Liver (tissue), 9 donors: ENCODE measurements around the gene RASAL2. TPM values are rescaled to one million over a fixed set of nuclear protein-coding genes. Genes with fewer than 3 reads are reported as not detected.

Experiments
- DNase-seq: peaks from one replicate; pipeline ENCODE4 v3.0.0-alpha.2; 2017; ENCODE audit warnings: low spot score
- H3K27ac ChIP-seq, 2 donors: one replicate each; pipeline ENCODE4 v1.7.0; 2013; ENCODE audit warnings: inconsistent platforms in 2 of 2, low read length in 2 of 2, control low read depth in 1 of 2, low read depth in 1 of 2, mild to moderate bottlenecking in 1 of 2
- H3K27me3 ChIP-seq, 4 donors: one replicate each; pipeline versions ENCODE4 v1.6.1 to v1.7.0; 2013; ENCODE audit warnings: low read length in 3 of 4, inconsistent platforms in 1 of 4, mild to moderate bottlenecking in 1 of 4, moderate library complexity in 1 of 4; ENCODE audit not compliant: control insufficient read depth in 4 of 4, insufficient read depth in 4 of 4
- H3K36me3 ChIP-seq, 4 donors: one replicate each; pipeline versions ENCODE4 v1.6.1 to v1.7.0; 2013; ENCODE audit warnings: low read length in 3 of 4, mild to moderate bottlenecking in 3 of 4, low read depth in 1 of 4, moderate library complexity in 1 of 4; ENCODE audit not compliant: control insufficient read depth in 4 of 4, insufficient read depth in 3 of 4
- H3K4me1 ChIP-seq, 4 donors: one replicate each; pipeline versions ENCODE4 v1.6.1 to v1.7.0; 2013; ENCODE audit warnings: low read length in 3 of 4, mild to moderate bottlenecking in 3 of 4, moderate library complexity in 1 of 4; ENCODE audit not compliant: control insufficient read depth in 4 of 4, insufficient read depth in 4 of 4
- H3K4me3 ChIP-seq, 3 donors: one replicate each; pipeline versions ENCODE4 v1.6.1 to v1.7.0; 2013; ENCODE audit warnings: low read length in 3 of 3, control low read depth in 1 of 3, low read depth in 1 of 3, mild to moderate bottlenecking in 1 of 3
- H3K9ac ChIP-seq, 2 donors: one replicate each; pipeline ENCODE4 v1.7.0; 2013; ENCODE audit warnings: low read length in 2 of 2, mild to moderate bottlenecking in 2 of 2, moderate library complexity in 2 of 2, control low read depth in 1 of 2, low read depth in 1 of 2
- H3K9me3 ChIP-seq, 4 donors: one replicate each; pipeline versions ENCODE4 v1.6.1 to v1.7.0; 2013; ENCODE audit warnings: low read length in 3 of 4; ENCODE audit not compliant: control insufficient read depth in 4 of 4
- EGR1 ChIP-seq, 2 donors: IDR thresholded peaks; 2 replicates each; pipeline ENCODE4 v1.6.1; 2016 to 2018; ENCODE audit warnings: antibody characterized with exemption in 2 of 2, low read depth in 2 of 2
- FOXA1 ChIP-seq: IDR thresholded peaks from 2 replicates; pipeline ENCODE4 v1.6.1; 2016; ENCODE audit warnings: antibody characterized with exemption
- FOXA2 ChIP-seq: IDR thresholded peaks from 2 replicates; pipeline ENCODE4 v1.6.1; 2016; ENCODE audit warnings: antibody characterized with exemption
- GABPA ChIP-seq, 2 donors: IDR thresholded peaks in 1 of 2; conservative IDR thresholded peaks in 1 of 2; 2 replicates each; pipeline ENCODE4 v1.6.1; 2016; ENCODE audit warnings: antibody characterized with exemption in 2 of 2, mild to moderate bottlenecking in 1 of 2, moderate library complexity in 1 of 2
- HNF4A ChIP-seq, 2 donors: conservative IDR thresholded peaks; 2 replicates each; pipeline ENCODE4 v1.6.1; 2016; ENCODE audit warnings: antibody characterized with exemption in 2 of 2, mild to moderate bottlenecking in 2 of 2
- HNF4G ChIP-seq: IDR thresholded peaks from 2 replicates; pipeline ENCODE4 v1.6.1; 2016; ENCODE audit warnings: antibody characterized with exemption
- JUND ChIP-seq, 2 donors: IDR thresholded peaks; 2 replicates each; pipeline ENCODE4 v1.6.1; 2016; ENCODE audit warnings: antibody characterized with exemption in 2 of 2
- NR2F2 ChIP-seq: IDR thresholded peaks from 2 replicates; pipeline ENCODE4 v1.6.1; 2016; ENCODE audit warnings: antibody characterized with exemption
- RAD21 ChIP-seq, 2 donors: IDR thresholded peaks; 2 replicates each; pipeline ENCODE4 v1.6.1; 2016; ENCODE audit warnings: antibody characterized with exemption in 2 of 2, mild to moderate bottlenecking in 2 of 2
- RXRA ChIP-seq, 2 donors: IDR thresholded peaks; 2 replicates each; pipeline ENCODE4 v1.6.1; 2017 to 2018; ENCODE audit warnings: antibody characterized with exemption in 2 of 2, mild to moderate bottlenecking in 1 of 2
- SP1 ChIP-seq: IDR thresholded peaks from 2 replicates; pipeline ENCODE4 v1.6.1; 2018; ENCODE audit warnings: antibody characterized with exemption, mild to moderate bottlenecking
- TAF1 ChIP-seq: conservative IDR thresholded peaks from 2 replicates; pipeline ENCODE4 v1.6.1; 2016; ENCODE audit warnings: antibody characterized with exemption, mild to moderate bottlenecking
- YY1 ChIP-seq: IDR thresholded peaks from 2 replicates; pipeline ENCODE4 v1.6.1; 2016; ENCODE audit warnings: antibody characterized with exemption, mild to moderate bottlenecking
- WGBS: extraction: QIAGEN DNeasy Blood & Tissue Kit; methylation state at CpG from one replicate; pipeline ENCODE4 v1.1.7; 2013; 5-methylcytosine and 5-hydroxymethylcytosine counted together
- polyA plus RNA-seq, 2 donors: library from polyadenylated mRNA; stranded (reverse) in 1 of 2; unstranded in 1 of 2; fragments of 200-250 nt in 1 of 2; fragments of >200 nt in 1 of 2; fragmentation: Nextera tagmentation in 1 of 2; extraction: Ambion mirVana in 1 of 2; gene quantifications; one replicate each; pipeline versions ENCODE4 v1.2.1 to v1.2.3, GENCODE V29; 2013 to 2015
- total RNA-seq, 2 donors: library from RNA; depleted of rRNA; stranded (reverse); fragments of >200 nt; gene quantifications; one replicate each; pipeline ENCODE4 v1.2.3, GENCODE V29; 2014
- TF ChIP-seq, protein P1 (sequence below): IDR thresholded peaks from 2 replicates; pipeline ENCODE4 v1.6.1; 2016; ENCODE audit warnings: antibody characterized with exemption
- TF ChIP-seq, protein P2 (sequence below): fragments of 150-350 bp; IDR thresholded peaks from 2 replicates; pipeline ENCODE4 v1.5.1; 2017; ENCODE audit warnings: improper control_type of control experiment, low read depth, low read length; ENCODE audit not compliant: missing input control
- TF ChIP-seq, protein P3 (sequence below): IDR thresholded peaks from 2 replicates; pipeline ENCODE4 v1.6.1; 2016; ENCODE audit warnings: antibody characterized with exemption
- TF ChIP-seq, protein P4 (sequence below): IDR thresholded peaks from 2 replicates; pipeline ENCODE4 v1.6.1; 2016; ENCODE audit warnings: antibody characterized with exemption
- TF ChIP-seq, protein P5 (sequence below): IDR thresholded peaks from 2 replicates; pipeline ENCODE4 v1.6.1; 2016; ENCODE audit warnings: antibody characterized with exemption, mild to moderate bottlenecking
- donor health status: healthy.
- donor health status: healthy.
- donor health status: healthy.
- donor health status: healthy.
- donor health status: healthy.

RASAL2 gene
- total and polyA plus RNA-seq, 4 donors, result 1.8 to 8.1 (median 4.1) TPM

DNA sequence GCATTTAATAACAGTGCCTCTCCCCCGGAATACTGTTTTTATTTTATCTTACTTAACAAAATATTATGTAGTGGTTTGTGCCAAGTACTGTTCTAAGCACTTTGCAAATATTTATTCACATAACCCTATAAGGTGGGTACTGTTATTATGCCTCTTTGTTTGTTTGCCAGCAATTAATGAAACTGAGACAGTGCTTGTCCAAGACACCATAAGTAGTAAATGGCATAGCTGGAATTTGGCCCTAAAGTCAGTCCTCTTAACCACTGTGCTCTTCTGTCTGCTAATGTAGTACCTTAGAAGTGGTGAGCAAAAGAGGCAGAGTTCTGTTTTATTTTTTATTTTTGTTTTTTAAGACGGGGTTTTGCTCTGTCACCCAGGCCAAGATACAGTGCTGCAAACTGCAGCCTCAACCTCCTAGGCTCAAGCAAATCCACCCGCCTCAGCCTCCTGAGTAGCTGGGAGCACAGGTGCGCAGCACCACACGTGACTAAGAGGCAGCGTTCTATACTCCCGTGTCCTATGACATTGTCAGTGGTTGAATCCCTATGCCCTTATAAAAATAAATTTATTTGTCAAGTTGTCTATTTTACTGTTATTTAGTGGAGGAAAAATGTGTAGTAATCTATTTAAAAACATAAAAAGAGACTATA is 237.1 kb downstream of the RASAL2 start:
- TF ChIP-seq FOXA1 (no peak), HNF4G (no peak), SP1 (no peak), HNF4A (conservative IDR thresholded peaks at IDR 0.05) (no peak), NR2F2 (no peak), FOXA2 (no peak), GABPA (IDR thresholded peaks at IDR 0.05 in 1 of 2, conservative IDR thresholded peaks at IDR 0.05 in 1 of 2) (no peak), RAD21 (IDR thresholded peaks at IDR 0.05) (no peak), YY1 (no peak), RXRA (IDR thresholded peaks at IDR 0.05) (no peak), EGR1 (IDR thresholded peaks at IDR 0.05; ENCODE audit: low read depth in 2 of 2) (no peak), JUND (IDR thresholded peaks at IDR 0.05) (no peak), TAF1 (no peak)
- TF ChIP-seq, protein P1, sequence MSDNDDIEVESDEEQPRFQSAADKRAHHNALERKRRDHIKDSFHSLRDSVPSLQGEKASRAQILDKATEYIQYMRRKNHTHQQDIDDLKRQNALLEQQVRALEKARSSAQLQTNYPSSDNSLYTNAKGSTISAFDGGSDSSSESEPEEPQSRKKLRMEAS, result no peak
- TF ChIP-seq, protein P2, sequence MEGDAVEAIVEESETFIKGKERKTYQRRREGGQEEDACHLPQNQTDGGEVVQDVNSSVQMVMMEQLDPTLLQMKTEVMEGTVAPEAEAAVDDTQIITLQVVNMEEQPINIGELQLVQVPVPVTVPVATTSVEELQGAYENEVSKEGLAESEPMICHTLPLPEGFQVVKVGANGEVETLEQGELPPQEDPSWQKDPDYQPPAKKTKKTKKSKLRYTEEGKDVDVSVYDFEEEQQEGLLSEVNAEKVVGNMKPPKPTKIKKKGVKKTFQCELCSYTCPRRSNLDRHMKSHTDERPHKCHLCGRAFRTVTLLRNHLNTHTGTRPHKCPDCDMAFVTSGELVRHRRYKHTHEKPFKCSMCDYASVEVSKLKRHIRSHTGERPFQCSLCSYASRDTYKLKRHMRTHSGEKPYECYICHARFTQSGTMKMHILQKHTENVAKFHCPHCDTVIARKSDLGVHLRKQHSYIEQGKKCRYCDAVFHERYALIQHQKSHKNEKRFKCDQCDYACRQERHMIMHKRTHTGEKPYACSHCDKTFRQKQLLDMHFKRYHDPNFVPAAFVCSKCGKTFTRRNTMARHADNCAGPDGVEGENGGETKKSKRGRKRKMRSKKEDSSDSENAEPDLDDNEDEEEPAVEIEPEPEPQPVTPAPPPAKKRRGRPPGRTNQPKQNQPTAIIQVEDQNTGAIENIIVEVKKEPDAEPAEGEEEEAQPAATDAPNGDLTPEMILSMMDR, result no peak
- TF ChIP-seq, protein P3, sequence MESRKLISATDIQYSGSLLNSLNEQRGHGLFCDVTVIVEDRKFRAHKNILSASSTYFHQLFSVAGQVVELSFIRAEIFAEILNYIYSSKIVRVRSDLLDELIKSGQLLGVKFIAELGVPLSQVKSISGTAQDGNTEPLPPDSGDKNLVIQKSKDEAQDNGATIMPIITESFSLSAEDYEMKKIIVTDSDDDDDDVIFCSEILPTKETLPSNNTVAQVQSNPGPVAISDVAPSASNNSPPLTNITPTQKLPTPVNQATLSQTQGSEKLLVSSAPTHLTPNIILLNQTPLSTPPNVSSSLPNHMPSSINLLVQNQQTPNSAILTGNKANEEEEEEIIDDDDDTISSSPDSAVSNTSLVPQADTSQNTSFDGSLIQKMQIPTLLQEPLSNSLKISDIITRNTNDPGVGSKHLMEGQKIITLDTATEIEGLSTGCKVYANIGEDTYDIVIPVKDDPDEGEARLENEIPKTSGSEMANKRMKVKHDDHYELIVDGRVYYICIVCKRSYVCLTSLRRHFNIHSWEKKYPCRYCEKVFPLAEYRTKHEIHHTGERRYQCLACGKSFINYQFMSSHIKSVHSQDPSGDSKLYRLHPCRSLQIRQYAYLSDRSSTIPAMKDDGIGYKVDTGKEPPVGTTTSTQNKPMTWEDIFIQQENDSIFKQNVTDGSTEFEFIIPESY, result no peak
- TF ChIP-seq, protein P4, sequence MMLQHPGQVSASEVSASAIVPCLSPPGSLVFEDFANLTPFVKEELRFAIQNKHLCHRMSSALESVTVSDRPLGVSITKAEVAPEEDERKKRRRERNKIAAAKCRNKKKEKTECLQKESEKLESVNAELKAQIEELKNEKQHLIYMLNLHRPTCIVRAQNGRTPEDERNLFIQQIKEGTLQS, result no peak
- TF ChIP-seq, protein P5, sequence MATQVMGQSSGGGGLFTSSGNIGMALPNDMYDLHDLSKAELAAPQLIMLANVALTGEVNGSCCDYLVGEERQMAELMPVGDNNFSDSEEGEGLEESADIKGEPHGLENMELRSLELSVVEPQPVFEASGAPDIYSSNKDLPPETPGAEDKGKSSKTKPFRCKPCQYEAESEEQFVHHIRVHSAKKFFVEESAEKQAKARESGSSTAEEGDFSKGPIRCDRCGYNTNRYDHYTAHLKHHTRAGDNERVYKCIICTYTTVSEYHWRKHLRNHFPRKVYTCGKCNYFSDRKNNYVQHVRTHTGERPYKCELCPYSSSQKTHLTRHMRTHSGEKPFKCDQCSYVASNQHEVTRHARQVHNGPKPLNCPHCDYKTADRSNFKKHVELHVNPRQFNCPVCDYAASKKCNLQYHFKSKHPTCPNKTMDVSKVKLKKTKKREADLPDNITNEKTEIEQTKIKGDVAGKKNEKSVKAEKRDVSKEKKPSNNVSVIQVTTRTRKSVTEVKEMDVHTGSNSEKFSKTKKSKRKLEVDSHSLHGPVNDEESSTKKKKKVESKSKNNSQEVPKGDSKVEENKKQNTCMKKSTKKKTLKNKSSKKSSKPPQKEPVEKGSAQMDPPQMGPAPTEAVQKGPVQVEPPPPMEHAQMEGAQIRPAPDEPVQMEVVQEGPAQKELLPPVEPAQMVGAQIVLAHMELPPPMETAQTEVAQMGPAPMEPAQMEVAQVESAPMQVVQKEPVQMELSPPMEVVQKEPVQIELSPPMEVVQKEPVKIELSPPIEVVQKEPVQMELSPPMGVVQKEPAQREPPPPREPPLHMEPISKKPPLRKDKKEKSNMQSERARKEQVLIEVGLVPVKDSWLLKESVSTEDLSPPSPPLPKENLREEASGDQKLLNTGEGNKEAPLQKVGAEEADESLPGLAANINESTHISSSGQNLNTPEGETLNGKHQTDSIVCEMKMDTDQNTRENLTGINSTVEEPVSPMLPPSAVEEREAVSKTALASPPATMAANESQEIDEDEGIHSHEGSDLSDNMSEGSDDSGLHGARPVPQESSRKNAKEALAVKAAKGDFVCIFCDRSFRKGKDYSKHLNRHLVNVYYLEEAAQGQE, result no peak
- no peak overlapping the region for H3K9ac ChIP-seq
- no peaks in the 10 kb centered on the region for H3K27me3 ChIP-seq
- no peaks in the 10 kb centered on the region for H3K9me3 ChIP-seq
- no peak overlapping the region for H3K4me3 ChIP-seq
- WGBS, result 89% methylated on average over 7 of the region's 7 CpGs
- no peak for DNase-seq
- no peak overlapping the region for H3K27ac ChIP-seq
- no peaks in the 10 kb centered on the region for H3K4me1 ChIP-seq
- no peaks in the 10 kb centered on the region for H3K36me3 ChIP-seq
